T-helper 1 cell treated with Interleukin-12 subunit alpha and Interleukin-12 subunit beta and Interleukin-4 antibody, amounts not matched to agents 30 μg/mL and 1 μg/mL, for 36 hours (primary cell): ENCODE data around the gene PPRC1.
A peak's percentile ranks its signal among the peaks of the same experiment; 100 is the strongest.

ENCODE experiments used
- H3K27ac Mint-ChIP-seq: one replicate; pipeline ENCODE4 v1.8.0; 2021; ENCODE audit warnings: mild to moderate bottlenecking, mixed read lengths
- H3K27me3 Mint-ChIP-seq: one replicate; pipeline ENCODE4 v1.8.0; 2021; ENCODE audit warnings: low read depth, mixed read lengths
- H3K36me3 Mint-ChIP-seq: one replicate; pipeline ENCODE4 v1.8.0; 2021; ENCODE audit warnings: low read depth, mixed read lengths
- H3K4me1 Mint-ChIP-seq: one replicate; pipeline ENCODE4 v1.8.0; 2021; ENCODE audit warnings: low read depth, mixed read lengths
- H3K4me3 Mint-ChIP-seq: one replicate; pipeline ENCODE4 v1.8.0; 2021; ENCODE audit warnings: mild to moderate bottlenecking, moderate library complexity, mixed read lengths
- H3K9me3 Mint-ChIP-seq: one replicate; pipeline ENCODE4 v1.8.0; 2021; ENCODE audit warnings: mixed read lengths

Gene PPRC1

GRCh38 chr10:102150970-102151773 is 18.3 kb downstream of the PPRC1 start:
- Mint-ChIP-seq H3K9me3 (no peaks in the 10 kb centered on the region), H3K27ac (peak overlapping the region; percentile 92), H3K4me1 (peaks cover 32% of the 10 kb centered on the region), H3K4me3 (peak overlapping the region; percentile 89), H3K36me3 (peaks cover 37% of the 10 kb centered on the region), H3K27me3 (no peaks in the 10 kb centered on the region)

GRCh38 chr10:102151774-102152544 is 19.1 kb downstream of the PPRC1 start, which contains the start of gene NOLC1:
TSS of gene NOLC1 (plus strand) at chr10:102152389. CDS start at chr10:102152411, 22 bp downstream.
- peaks cover 35% of the 10 kb centered on the region for H3K4me1 Mint-ChIP-seq
- H3K27ac Mint-ChIP-seq: peak within 1 kb of the TSS; percentile 92
- H3K4me3 Mint-ChIP-seq: peak within 1 kb of the TSS; percentile 89
- H3K27me3 Mint-ChIP-seq: no peaks in the 10 kb centered on the region
- peaks cover 35% of the 10 kb centered on the region for H3K36me3 Mint-ChIP-seq
- H3K9me3 Mint-ChIP-seq: no peaks in the 10 kb centered on the region

DNA sequence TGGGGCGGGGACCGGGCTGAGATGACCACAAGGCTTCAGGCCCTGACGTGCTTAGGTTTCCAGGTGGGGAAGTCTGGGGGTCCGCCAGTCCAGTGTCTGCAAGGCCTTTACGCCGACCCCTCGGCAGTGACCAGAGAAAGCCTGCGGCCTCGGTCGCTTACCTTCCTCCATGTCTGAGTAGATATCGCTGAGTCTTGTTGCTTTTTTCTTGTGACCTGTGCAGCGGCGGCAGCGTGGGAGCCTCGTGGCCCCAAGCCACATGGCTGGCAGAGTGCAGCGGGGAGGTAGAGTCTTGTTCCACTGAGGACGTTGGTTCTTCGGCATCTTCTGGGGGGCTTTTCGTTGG is 19.7 kb downstream of the PPRC1 start:
- Mint-ChIP-seq H3K4me3 (peak overlapping the region; percentile 89), H3K4me1 (peaks cover 32% of the 10 kb centered on the region), H3K36me3 (peaks cover 36% of the 10 kb centered on the region), H3K27ac (peak overlapping the region; percentile 92), H3K9me3 (no peaks in the 10 kb centered on the region), H3K27me3 (no peaks in the 10 kb centered on the region)

DNA sequence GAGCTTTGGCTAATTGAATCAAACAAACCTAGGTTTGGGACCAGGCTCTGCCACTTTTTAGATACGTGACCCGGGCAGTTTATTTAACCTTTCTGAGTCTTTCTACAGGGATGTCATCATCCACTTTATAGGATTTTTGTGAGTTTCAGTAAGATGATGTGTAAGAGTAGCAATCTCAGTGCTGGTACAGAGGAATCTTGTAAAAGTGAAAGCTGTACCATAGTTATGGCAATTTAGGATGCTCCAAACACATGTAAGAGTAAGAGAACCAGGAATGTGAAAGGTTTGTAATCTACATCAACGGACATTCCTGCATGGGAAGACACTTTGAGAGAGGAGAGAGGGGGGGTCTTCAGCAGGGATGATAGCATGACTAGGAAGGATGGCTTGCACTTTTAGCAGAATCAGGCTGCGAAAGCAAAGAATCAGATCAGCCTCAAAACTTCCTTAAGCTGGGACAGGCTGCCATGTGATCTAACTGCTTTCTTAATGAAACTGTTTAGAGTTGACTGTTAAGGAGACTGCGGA is 20.3 kb downstream of the PPRC1 start:
- peaks cover 36% of the 10 kb centered on the region for H3K36me3 Mint-ChIP-seq
- H3K27ac Mint-ChIP-seq: peak overlapping the region; percentile 92
- H3K27me3 Mint-ChIP-seq: no peaks in the 10 kb centered on the region
- peaks cover 32% of the 10 kb centered on the region for H3K4me1 Mint-ChIP-seq
- no peaks in the 10 kb centered on the region for H3K9me3 Mint-ChIP-seq
- H3K4me3 Mint-ChIP-seq: peak overlapping the region; percentile 89

GRCh38 chr10:102154466-102155116 is 21.8 kb downstream of the PPRC1 start:
- Mint-ChIP-seq H3K9me3 (no peaks in the 10 kb centered on the region), H3K27ac (peak overlapping the region; percentile 61), H3K27me3 (no peaks in the 10 kb centered on the region), H3K4me3 (peak overlapping the region; percentile 16), H3K36me3 (peaks cover 35% of the 10 kb centered on the region), H3K4me1 (peaks cover 35% of the 10 kb centered on the region)

- H3K27me3 Mint-ChIP-seq: no peaks in the 10 kb centered on the region
- no peak overlapping the region for H3K4me3 Mint-ChIP-seq
- no peaks in the 10 kb centered on the region for H3K9me3 Mint-ChIP-seq
- peaks cover 51% of the 10 kb centered on the region for H3K36me3 Mint-ChIP-seq
- peaks cover 21% of the 10 kb centered on the region for H3K4me1 Mint-ChIP-seq
- H3K27ac Mint-ChIP-seq: no peak overlapping the region
These were observed 24.4 kb downstream of the PPRC1 start for GRCh38 chr10:102157224-102157623.

DNA sequence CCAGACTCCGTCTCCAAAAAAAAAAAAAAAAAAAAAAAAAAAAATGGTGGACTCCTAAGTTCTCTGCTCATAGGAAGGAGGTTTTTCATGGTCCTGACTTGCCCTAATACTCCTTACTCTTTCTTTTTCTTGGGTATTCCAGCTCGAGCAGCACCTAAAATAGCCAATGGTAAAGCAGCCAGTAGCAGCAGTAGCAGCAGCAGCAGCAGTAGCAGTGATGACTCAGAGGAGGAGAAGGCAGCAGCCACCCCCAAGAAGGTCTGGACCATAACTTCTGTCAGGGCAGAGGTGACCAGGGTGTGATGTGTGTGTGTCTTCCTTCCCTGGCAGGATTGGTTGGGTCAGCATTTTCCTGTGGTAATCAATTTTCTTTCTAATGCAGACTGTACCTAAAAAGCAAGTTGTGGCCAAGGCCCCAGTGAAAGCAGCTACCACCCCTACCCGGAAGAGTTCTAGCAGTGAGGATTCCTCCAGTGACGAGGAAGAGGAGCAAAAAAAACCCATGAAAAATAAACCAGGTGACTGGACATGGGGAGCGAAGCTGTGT is 26.3 kb downstream of the PPRC1 start:
- Mint-ChIP-seq H3K9me3 (no peaks in the 10 kb centered on the region), H3K4me3 (no peak overlapping the region), H3K4me1 (peaks cover 11% of the 10 kb centered on the region), H3K36me3 (peaks cover 54% of the 10 kb centered on the region), H3K27me3 (no peaks in the 10 kb centered on the region), H3K27ac (no peak overlapping the region)

- no peak overlapping the region for H3K4me3 Mint-ChIP-seq
- H3K4me1 Mint-ChIP-seq: peaks cover 11% of the 10 kb centered on the region
- H3K9me3 Mint-ChIP-seq: no peaks in the 10 kb centered on the region
- peaks cover 51% of the 10 kb centered on the region for H3K36me3 Mint-ChIP-seq
- H3K27me3 Mint-ChIP-seq: no peaks in the 10 kb centered on the region
- H3K27ac Mint-ChIP-seq: no peak overlapping the region
These were observed 27.0 kb downstream of the PPRC1 start for GRCh38 chr10:102159831-102160230.

GRCh38 chr10:102163342-102163989 is 30.6 kb downstream of the PPRC1 start:
- Mint-ChIP-seq H3K4me3 (no peak overlapping the region), H3K36me3 (peaks cover 39% of the 10 kb centered on the region), H3K27me3 (no peaks in the 10 kb centered on the region), H3K27ac (no peak overlapping the region), H3K4me1 (peaks cover 8% of the 10 kb centered on the region), H3K9me3 (no peaks in the 10 kb centered on the region)

DNA sequence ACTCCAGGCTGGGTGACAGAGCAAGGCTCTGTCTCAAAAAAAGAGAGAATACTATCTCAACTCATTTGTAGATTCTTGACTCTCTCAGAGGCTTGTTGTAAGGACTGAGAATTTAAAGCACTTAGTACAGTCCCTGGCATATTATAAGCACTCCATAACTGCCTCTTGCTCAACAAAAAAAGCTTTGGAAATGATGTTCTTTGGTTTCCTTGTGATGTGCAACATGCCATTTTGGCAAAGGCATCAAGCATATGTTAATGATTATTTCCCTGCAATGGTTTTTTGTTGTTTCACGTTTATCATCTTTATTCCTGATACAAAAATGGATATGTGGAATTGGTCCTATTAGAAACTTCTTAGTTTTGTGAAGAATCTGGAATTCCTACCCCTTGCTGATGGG is 35.0 kb downstream of the PPRC1 start:
- peaks cover 12% of the 10 kb centered on the region for H3K36me3 Mint-ChIP-seq
- no peak overlapping the region for H3K4me3 Mint-ChIP-seq
- peaks cover 8% of the 10 kb centered on the region for H3K4me1 Mint-ChIP-seq
- H3K9me3 Mint-ChIP-seq: no peaks in the 10 kb centered on the region
- H3K27ac Mint-ChIP-seq: no peak overlapping the region
- no peaks in the 10 kb centered on the region for H3K27me3 Mint-ChIP-seq

DNA sequence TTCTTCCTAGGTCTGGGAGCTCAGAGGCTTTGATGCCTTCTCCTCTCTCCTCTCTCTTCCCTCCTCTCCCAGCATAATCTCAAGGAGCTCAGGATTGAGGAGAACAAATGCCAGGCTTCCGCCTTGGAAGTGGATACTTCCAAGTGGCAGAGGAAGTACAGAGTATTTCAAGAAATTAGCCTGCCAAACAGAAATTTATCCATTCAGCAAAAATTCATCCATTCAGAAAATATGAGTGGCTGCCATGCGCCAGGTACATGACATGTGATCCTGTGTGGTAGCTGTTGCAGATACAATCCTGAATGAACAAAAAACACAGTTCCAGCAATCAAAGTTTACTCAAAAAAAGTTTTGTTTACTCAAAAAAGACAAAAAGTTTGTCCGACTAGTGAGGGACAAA is 37.8 kb downstream of the PPRC1 start:
- H3K4me3 Mint-ChIP-seq: no peak overlapping the region
- no peaks in the 10 kb centered on the region for H3K27me3 Mint-ChIP-seq
- H3K27ac Mint-ChIP-seq: no peak overlapping the region
- no peaks in the 10 kb centered on the region for H3K9me3 Mint-ChIP-seq
- peaks cover 4% of the 10 kb centered on the region for H3K4me1 Mint-ChIP-seq
- peaks cover under 1% of the 10 kb centered on the region for H3K36me3 Mint-ChIP-seq

DNA sequence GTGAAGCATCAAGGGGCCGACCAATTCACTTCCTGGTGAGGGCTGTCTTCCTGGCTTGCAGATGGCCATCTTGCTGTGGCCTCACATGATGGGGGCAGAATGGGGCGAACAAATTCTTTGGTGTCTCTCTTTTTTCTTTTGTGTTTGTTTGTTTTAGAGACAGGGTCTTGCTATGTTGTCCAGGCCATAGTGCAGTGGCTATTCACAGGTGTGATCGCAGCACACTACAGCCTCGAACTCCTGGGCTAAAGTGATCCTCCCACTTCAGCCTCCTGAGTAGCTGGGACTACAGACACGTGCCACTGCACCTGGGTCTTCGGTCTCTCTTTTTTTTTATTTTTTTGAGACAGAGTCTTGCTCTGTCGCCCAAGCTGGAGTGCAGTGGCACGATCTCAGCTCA is 39.4 kb downstream of the PPRC1 start:
- no peaks in the 10 kb centered on the region for H3K4me1 Mint-ChIP-seq
- no peaks in the 10 kb centered on the region for H3K9me3 Mint-ChIP-seq

GRCh38 chr10:102175415-102175814 is 42.6 kb downstream of the PPRC1 start:
- H3K27ac Mint-ChIP-seq: no peak overlapping the region
- no peaks in the 10 kb centered on the region for H3K36me3 Mint-ChIP-seq
- H3K9me3 Mint-ChIP-seq: no peaks in the 10 kb centered on the region
- no peaks in the 10 kb centered on the region for H3K4me1 Mint-ChIP-seq
- no peak overlapping the region for H3K4me3 Mint-ChIP-seq
- H3K27me3 Mint-ChIP-seq: peaks cover 9% of the 10 kb centered on the region

More for the DNA sequence above, 39.4 kb downstream of the PPRC1 start:
- Mint-ChIP-seq H3K27ac (no peak overlapping the region), H3K36me3 (no peaks in the 10 kb centered on the region), H3K4me3 (no peak overlapping the region), H3K27me3 (peaks cover 3% of the 10 kb centered on the region)

DNA sequence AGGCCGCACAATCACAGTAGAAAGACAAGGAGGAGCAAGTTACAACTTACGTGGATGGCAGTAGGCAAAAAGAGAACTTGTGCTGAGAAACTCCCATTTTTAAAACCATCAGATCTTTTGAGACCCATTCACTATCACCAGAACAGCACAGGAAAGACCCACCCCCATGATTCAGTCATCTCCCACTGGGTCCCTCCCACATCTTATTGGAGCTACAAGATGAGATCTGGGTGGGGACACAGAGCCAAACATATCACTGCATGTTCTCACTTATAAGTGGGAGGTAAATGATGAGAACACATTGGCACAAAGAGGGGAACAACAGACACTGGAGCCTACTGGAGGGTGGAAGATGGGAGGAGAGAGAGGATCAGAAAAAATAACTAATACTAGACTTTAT is 51.8 kb downstream of the PPRC1 start:
- Mint-ChIP-seq H3K27me3 (peaks cover 7% of the 10 kb centered on the region), H3K9me3 (peaks cover 17% of the 10 kb centered on the region), H3K27ac (no peak overlapping the region), H3K4me1 (peaks cover 15% of the 10 kb centered on the region), H3K4me3 (no peak overlapping the region), H3K36me3 (peaks cover 5% of the 10 kb centered on the region)
